ENCODE results near the gene CUL9. TPM values are rescaled to one million over a fixed set of nuclear protein-coding genes. Genes with fewer than 3 reads are reported as not detected.

Gene CUL9
- total and polyA plus RNA-seq, 2 experiments from 2014 or later = 2.6 to 11.3 TPM

DNA sequence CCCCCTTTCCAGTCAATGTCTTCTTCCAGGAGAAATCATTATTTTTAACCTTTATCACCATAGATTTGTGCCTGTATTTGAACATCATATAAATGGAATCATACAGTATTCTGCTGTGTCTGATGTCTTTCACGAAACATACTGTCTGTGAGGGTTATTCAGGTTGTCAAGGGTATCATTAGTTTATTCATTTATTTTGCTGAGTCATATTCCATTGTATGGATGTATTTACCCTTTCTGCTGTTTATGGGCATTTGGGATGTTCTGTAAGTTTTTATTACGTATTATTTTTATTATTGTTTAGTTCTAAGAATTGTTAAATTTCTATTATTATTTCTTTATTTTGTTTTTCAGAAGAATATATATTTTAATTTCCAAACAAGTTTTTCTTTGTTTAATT lies 25.3 kb downstream of the CUL9 start:
- no peaks in the 10 kb centered on the region for H3K27me3 ChIP-seq (ENCODE audit: insufficient read depth)
- no peaks in the 10 kb centered on the region for H3K4me1 ChIP-seq (ENCODE audit: insufficient read depth)
- H3K36me3 ChIP-seq (ENCODE audit: insufficient read depth) = no peaks in the 10 kb centered on the region
- TF ChIP-seq NANOG (IDR thresholded peaks at IDR 0.05; ENCODE audit: borderline replicate concordance) = no peak
- no peak for TF ChIP-seq ZNF331 (CRISPR knock-in tag; IDR thresholded peaks at IDR 0.05; ENCODE audit: low read depth)
- no peak for TF ChIP-seq JUNB (IDR thresholded peaks at IDR 0.05; ENCODE audit: unreplicated experiment)
- TF ChIP-seq, protein P1, sequence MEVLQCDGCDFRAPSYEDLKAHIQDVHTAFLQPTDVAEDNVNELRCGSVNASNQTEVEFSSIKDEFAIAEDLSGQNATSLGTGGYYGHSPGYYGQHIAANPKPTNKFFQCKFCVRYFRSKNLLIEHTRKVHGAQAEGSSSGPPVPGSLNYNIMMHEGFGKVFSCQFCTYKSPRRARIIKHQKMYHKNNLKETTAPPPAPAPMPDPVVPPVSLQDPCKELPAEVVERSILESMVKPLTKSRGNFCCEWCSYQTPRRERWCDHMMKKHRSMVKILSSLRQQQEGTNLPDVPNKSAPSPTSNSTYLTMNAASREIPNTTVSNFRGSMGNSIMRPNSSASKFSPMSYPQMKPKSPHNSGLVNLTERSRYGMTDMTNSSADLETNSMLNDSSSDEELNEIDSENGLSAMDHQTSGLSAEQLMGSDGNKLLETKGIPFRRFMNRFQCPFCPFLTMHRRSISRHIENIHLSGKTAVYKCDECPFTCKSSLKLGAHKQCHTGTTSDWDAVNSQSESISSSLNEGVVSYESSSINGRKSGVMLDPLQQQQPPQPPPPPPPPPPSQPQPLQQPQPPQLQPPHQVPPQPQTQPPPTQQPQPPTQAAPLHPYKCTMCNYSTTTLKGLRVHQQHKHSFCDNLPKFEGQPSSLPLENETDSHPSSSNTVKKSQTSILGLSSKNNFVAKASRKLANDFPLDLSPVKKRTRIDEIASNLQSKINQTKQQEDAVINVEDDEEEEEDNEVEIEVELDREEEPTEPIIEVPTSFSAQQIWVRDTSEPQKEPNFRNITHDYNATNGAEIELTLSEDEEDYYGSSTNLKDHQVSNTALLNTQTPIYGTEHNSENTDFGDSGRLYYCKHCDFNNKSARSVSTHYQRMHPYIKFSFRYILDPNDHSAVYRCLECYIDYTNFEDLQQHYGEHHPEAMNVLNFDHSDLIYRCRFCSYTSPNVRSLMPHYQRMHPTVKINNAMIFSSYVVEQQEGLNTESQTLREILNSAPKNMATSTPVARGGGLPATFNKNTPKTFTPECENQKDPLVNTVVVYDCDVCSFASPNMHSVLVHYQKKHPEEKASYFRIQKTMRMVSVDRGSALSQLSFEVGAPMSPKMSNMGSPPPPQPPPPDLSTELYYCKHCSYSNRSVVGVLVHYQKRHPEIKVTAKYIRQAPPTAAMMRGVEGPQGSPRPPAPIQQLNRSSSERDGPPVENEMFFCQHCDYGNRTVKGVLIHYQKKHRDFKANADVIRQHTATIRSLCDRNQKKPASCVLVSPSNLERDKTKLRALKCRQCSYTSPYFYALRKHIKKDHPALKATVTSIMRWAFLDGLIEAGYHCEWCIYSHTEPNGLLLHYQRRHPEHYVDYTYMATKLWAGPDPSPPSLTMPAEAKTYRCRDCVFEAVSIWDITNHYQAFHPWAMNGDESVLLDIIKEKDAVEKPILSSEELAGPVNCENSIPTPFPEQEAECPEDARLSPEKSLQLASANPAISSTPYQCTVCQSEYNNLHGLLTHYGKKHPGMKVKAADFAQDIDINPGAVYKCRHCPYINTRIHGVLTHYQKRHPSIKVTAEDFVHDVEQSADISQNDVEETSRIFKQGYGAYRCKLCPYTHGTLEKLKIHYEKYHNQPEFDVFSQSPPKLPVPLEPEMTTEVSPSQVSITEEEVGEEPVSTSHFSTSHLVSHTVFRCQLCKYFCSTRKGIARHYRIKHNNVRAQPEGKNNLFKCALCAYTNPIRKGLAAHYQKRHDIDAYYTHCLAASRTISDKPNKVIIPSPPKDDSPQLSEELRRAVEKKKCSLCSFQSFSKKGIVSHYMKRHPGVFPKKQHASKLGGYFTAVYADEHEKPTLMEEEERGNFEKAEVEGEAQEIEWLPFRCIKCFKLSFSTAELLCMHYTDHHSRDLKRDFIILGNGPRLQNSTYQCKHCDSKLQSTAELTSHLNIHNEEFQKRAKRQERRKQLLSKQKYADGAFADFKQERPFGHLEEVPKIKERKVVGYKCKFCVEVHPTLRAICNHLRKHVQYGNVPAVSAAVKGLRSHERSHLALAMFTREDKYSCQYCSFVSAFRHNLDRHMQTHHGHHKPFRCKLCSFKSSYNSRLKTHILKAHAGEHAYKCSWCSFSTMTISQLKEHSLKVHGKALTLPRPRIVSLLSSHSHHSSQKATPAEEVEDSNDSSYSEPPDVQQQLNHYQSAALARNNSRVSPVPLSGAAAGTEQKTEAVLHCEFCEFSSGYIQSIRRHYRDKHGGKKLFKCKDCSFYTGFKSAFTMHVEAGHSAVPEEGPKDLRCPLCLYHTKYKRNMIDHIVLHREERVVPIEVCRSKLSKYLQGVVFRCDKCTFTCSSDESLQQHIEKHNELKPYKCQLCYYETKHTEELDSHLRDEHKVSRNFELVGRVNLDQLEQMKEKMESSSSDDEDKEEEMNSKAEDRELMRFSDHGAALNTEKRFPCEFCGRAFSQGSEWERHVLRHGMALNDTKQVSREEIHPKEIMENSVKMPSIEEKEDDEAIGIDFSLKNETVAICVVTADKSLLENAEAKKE (CRISPR knock-in tag; IDR thresholded peaks at IDR 0.05) = no peak
- TF ChIP-seq EZH2phosphoT487 (IDR thresholded peaks at IDR 0.05; ENCODE audit: unreplicated experiment) = no peak
- TF ChIP-seq EZH2 (IDR thresholded peaks at IDR 0.05; ENCODE audit: low read depth, unreplicated experiment) = no peak
- no peak for TF ChIP-seq POLR2AphosphoS5 (IDR thresholded peaks at IDR 0.05; ENCODE audit: low read depth)
- TF ChIP-seq, protein P2, sequence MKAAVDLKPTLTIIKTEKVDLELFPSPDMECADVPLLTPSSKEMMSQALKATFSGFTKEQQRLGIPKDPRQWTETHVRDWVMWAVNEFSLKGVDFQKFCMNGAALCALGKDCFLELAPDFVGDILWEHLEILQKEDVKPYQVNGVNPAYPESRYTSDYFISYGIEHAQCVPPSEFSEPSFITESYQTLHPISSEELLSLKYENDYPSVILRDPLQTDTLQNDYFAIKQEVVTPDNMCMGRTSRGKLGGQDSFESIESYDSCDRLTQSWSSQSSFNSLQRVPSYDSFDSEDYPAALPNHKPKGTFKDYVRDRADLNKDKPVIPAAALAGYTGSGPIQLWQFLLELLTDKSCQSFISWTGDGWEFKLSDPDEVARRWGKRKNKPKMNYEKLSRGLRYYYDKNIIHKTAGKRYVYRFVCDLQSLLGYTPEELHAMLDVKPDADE (IDR thresholded peaks at IDR 0.05) = no peak
- TF ChIP-seq CREB1 (CRISPR knock-in tag; IDR thresholded peaks at IDR 0.05; ENCODE audit: low read depth) = no peak
- Mint-ChIP-seq H3K4me1 (peaks cover 3% of the 10 kb centered on the region; the same call in 2 of the 3 replicates), H3K4me3 (no peak overlapping the region), H3K27me3 (ENCODE audit: insufficient read depth, low read depth, poor library complexity) (peaks cover 8% of the 10 kb centered on the region), H3K9me3 (no peaks in the 10 kb centered on the region), H3K36me3 (ENCODE audit: low read depth) (no peaks in the 10 kb centered on the region), H3K27ac (no peak overlapping the region)
- H3K4me2 ChIP-seq = no peak overlapping the region
- no peak for ATAC-seq
- H3F3A ChIP-seq (replicated peaks; ENCODE audit: low read depth) = no peaks in the 10 kb centered on the region
- H2AFZ ChIP-seq = no peak overlapping the region
- H3K9me2 ChIP-seq (ENCODE audit: insufficient read depth) = no peaks in the 10 kb centered on the region
- no peak overlapping the region for H3K27ac ChIP-seq (ENCODE audit: low read depth)
- no peaks in the 10 kb centered on the region for H4K20me1 ChIP-seq (replicated peaks; ENCODE audit: insufficient read depth)
- no peak for DNase-seq (ENCODE audit: low spot score)
- no peak overlapping the region for H3K4me3 ChIP-seq
- no peaks in the 10 kb centered on the region for H3K79me2 ChIP-seq (replicated peaks; ENCODE audit: insufficient read depth)
